Glutamatergic neuron (in vitro differentiated cells): Measurements from ENCODE around the gene DCUN1D5. TPM values are rescaled to one million over a fixed set of nuclear protein-coding genes. Genes with fewer than 3 reads are reported as not detected.
"Not testable (repeated sequence)": the region's sequence is repeated elsewhere in the genome, so short reads cannot be mapped to it uniquely, and the experiment has no call there.

Source experiments
- DNase-seq: peaks from one replicate; pipeline ENCODE4 v3.0.0; 2022
- H3K27ac Mint-ChIP-seq: one replicate; pipeline ENCODE4 v1.8.0; 2020; ENCODE audit warnings: mild to moderate bottlenecking, mixed read lengths, inconsistent platforms; ENCODE audit not compliant: unreplicated experiment
- H3K27me3 Mint-ChIP-seq: one replicate; pipeline ENCODE4 v1.8.0; 2020; ENCODE audit warnings: mild to moderate bottlenecking, moderate library complexity, mixed read lengths, inconsistent platforms; ENCODE audit not compliant: unreplicated experiment
- H3K36me3 Mint-ChIP-seq: one replicate; pipeline ENCODE4 v1.8.0; 2020; ENCODE audit warnings: mild to moderate bottlenecking, mixed read lengths, inconsistent platforms; ENCODE audit not compliant: unreplicated experiment
- H3K4me1 Mint-ChIP-seq: one replicate; pipeline ENCODE4 v1.8.0; 2020; ENCODE audit warnings: mild to moderate bottlenecking, low read depth, mixed read lengths, inconsistent platforms; ENCODE audit not compliant: unreplicated experiment
- H3K4me3 Mint-ChIP-seq: one replicate; pipeline ENCODE4 v1.8.0; 2020; ENCODE audit warnings: mild to moderate bottlenecking, mixed read lengths, inconsistent platforms; ENCODE audit not compliant: unreplicated experiment
- H3K9me3 Mint-ChIP-seq: one replicate; pipeline ENCODE4 v1.8.0; 2020; ENCODE audit warnings: mild to moderate bottlenecking, moderate library complexity, mixed read lengths, inconsistent platforms; ENCODE audit not compliant: unreplicated experiment
- CTCF ChIP-seq: fragments of 200-600 bp; sonication (generic); IDR thresholded peaks from one replicate; pipeline ENCODE4 v1.5.0; 2021; ENCODE audit not compliant: partially characterized antibody, unreplicated experiment
- total RNA-seq: library from RNA; stranded (reverse); fragmentation: NEBNext Ultra II Directional; extraction: Animal tissue kit (Norgen Biotek cat#: 25700); gene quantifications from one replicate; pipeline ENCODE4 v1.2.1, GENCODE V29; 2021; ENCODE audit not compliant: unreplicated experiment

DCUN1D5 gene
- total RNA-seq, 1 donor from 2014 or later: 51.8 TPM

- no peak for DNase-seq
- H3K9me3 Mint-ChIP-seq: no peaks in the 10 kb centered on the region
- H3K4me3 Mint-ChIP-seq: no peak overlapping the region
- TF ChIP-seq CTCF: no peak
- peaks cover 1% of the 10 kb centered on the region for H3K27me3 Mint-ChIP-seq
- H3K36me3 Mint-ChIP-seq: no peaks in the 10 kb centered on the region
- no peak overlapping the region for H3K27ac Mint-ChIP-seq
- no peaks in the 10 kb centered on the region for H3K4me1 Mint-ChIP-seq
Measured at GRCh38 chr11:103042161-103042560, 49.8 kb downstream of the DCUN1D5 start.

- no peak for DNase-seq
- Mint-ChIP-seq H3K4me3 (no peak overlapping the region), H3K27me3 (peaks cover 1% of the 10 kb centered on the region), H3K27ac (no peak overlapping the region), H3K4me1 (no peaks in the 10 kb centered on the region), H3K9me3 (peaks cover 2% of the 10 kb centered on the region), H3K36me3 (no peaks in the 10 kb centered on the region)
- peak; percentile 78 for TF ChIP-seq CTCF
Measured at GRCh38 chr11:103035791-103036434, 56.0 kb downstream of the DCUN1D5 start.

- Mint-ChIP-seq H3K36me3 (no peaks in the 10 kb centered on the region), H3K27ac (no peak overlapping the region), H3K4me1 (no peaks in the 10 kb centered on the region), H3K4me3 (no peak overlapping the region), H3K27me3 (peaks cover 1% of the 10 kb centered on the region), H3K9me3 (peaks cover 2% of the 10 kb centered on the region)
- no peak for DNase-seq
- no peak for TF ChIP-seq CTCF
Measured at GRCh38 chr11:103035216-103035615, 56.7 kb downstream of the DCUN1D5 start.

- Mint-ChIP-seq H3K4me3 (no peak overlapping the region), H3K4me1 (no peaks in the 10 kb centered on the region), H3K27ac (no peak overlapping the region), H3K27me3 (no peaks in the 10 kb centered on the region), H3K36me3 (no peaks in the 10 kb centered on the region), H3K9me3 (peaks cover 2% of the 10 kb centered on the region)
- no peak for DNase-seq
- no peak for TF ChIP-seq CTCF
Measured at GRCh38 chr11:103031834-103032233, 60.1 kb downstream of the DCUN1D5 start.

- no peak overlapping the region for H3K27ac Mint-ChIP-seq
- no peak overlapping the region for H3K4me3 Mint-ChIP-seq
- no peaks in the 10 kb centered on the region for H3K27me3 Mint-ChIP-seq
- no peaks in the 10 kb centered on the region for H3K4me1 Mint-ChIP-seq
- DNase-seq: no peak
- TF ChIP-seq CTCF: no peak
- no peaks in the 10 kb centered on the region for H3K36me3 Mint-ChIP-seq
- peaks cover 2% of the 10 kb centered on the region for H3K9me3 Mint-ChIP-seq
Measured at GRCh38 chr11:103029401-103029800, 62.6 kb downstream of the DCUN1D5 start.

- H3K4me3 Mint-ChIP-seq, H3K27ac Mint-ChIP-seq, H3K27me3 Mint-ChIP-seq, H3K4me1 Mint-ChIP-seq, H3K9me3 Mint-ChIP-seq, H3K36me3 Mint-ChIP-seq, DNase-seq: not testable (repeated sequence)
Measured at GRCh38 chr11:103028304-103029020, 63.5 kb downstream of the DCUN1D5 start.
